Gastroesophageal sphincter (tissue), 3 donors: ENCODE measurements around the gene COL5A1.

Experiments
- CTCF ChIP-seq, 4 experiments: fragments of 200-600 bp in 2 of 4; fragments of 450-650 bp in 2 of 4; sonication (generic) in 1 of 4; IDR thresholded peaks; one replicate each; pipeline ENCODE4 v1.5.1; 2017 to 2019; ENCODE audit warnings: antibody characterized with exemption in 4 of 4, mild to moderate bottlenecking in 2 of 4, moderate library complexity in 2 of 4
- EP300 ChIP-seq: sonication (generic); formaldehyde crosslinking; IDR thresholded peaks from one replicate; pipeline ENCODE4 v1.6.1; 2017; ENCODE audit warnings: antibody characterized with exemption, mild to moderate bottlenecking
- POLR2AphosphoS5 ChIP-seq: sonication (generic); formaldehyde crosslinking; IDR thresholded peaks from one replicate; pipeline ENCODE4 v1.6.1; 2017; ENCODE audit warnings: antibody characterized with exemption

DNA sequence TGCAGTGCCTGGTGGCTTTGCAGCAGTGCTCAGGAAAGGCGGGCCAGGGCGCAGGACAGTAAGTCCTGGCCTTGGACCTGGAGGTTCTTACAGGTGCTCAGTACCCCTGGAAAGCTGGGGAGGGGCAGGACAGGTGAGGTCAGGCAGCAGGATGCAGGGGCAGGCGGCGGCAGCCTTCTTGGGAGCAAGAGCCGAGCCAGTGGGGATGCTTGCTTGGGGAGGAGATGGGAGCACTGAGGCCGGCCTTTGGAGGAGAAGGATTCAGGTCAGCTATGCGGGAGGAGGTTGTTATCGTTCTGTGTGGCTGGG, 98.0 kb downstream of the COL5A1 start:
- TF ChIP-seq CTCF (IDR thresholded peaks at IDR 0.05) (no peak), POLR2AphosphoS5 (no peak), EP300 (no peak)
